GM21528 (cell line): ENCODE data around the gene CACNA1S.

Source experiments
- ATAC-seq: cut with Tn5 transposase; IDR thresholded peaks from one replicate; pipeline ENCODE4 v1.9.1; 2021; ENCODE audit warnings: mild to moderate bottlenecking, moderate library complexity; ENCODE audit not compliant: unreplicated experiment, low FRiP score

CACNA1S gene

GRCh38 chr1:201119206-201120197 lies 7.3 kb upstream of the CACNA1S start:
- ATAC-seq = no peak

- ATAC-seq = no peak
These were observed 3.9 kb upstream of the CACNA1S start for GRCh38 chr1:201116091-201116490.

GRCh38 chr1:201115390-201115937 lies 3.2 kb upstream of the CACNA1S start:
- ATAC-seq = no peak

- ATAC-seq = peak; percentile 80
These were observed 2.3 kb upstream of the CACNA1S start for GRCh38 chr1:201114245-201115131.

DNA sequence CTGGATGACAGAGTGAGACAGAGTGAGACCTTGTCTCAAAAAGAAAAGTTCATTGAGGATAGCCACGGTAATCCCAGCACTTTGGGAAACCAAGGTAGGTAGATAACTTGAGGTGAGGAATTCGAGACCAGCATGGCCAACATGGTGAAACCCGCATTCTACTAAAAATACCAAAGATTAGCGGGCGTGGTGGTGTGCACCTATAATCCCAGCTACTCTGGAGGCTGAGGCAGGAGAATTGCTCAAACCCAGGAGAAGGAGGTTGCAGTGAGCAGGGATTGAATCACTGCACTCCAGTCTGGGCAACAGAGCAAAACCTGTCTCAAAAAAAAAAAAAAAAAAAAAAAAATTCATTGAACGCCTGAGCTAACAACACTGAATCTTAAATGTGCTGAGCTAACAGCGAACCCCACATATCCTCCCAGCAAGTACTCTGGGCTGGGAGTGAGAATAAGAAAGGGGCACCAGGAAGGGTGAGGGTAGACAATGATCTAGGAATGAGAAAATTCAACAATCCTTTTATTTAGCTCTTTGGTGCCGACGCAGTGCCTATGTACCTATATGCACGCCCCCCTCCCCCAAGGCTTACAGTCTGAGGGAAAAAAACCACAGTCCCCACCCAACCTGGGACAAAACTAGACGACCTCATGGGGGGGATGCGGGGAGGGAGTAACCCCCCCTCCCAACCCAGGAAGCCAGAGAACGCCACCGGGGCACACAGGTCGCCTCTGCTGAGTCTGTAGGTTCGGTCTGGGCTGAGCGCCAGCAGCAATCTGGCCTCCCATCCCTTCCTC lies 1.4 kb upstream of the CACNA1S start:
- ATAC-seq = no peak

GRCh38 chr1:201112926-201113325 lies 700 bp upstream of the CACNA1S start:
- no peak for ATAC-seq

- ATAC-seq = no peak
These were observed 554 bp downstream of the CACNA1S start for GRCh38 chr1:201111672-201112071.

- no peak for ATAC-seq
These were observed 1.1 kb downstream of the CACNA1S start for GRCh38 chr1:201111156-201111555.

DNA sequence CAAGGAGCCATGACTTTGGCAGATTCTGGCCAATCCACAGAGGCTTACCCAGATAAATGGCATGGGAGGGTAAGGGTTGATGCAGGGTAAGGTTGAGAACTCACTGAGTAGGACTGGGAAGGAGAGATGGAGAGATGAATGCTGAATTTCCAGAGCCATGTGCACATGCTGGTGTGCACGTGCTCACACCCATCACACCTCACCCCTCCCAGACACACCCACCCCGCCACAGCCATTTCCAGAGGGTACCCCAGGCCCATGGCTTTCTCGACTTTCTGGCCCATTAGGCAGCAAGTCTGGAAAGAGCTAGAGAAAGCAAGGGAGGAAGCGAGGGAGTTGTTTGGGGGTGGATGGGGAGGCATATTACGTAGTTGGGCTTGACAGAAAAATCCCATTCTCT lies 1.6 kb downstream of the CACNA1S start:
- ATAC-seq = no peak

DNA sequence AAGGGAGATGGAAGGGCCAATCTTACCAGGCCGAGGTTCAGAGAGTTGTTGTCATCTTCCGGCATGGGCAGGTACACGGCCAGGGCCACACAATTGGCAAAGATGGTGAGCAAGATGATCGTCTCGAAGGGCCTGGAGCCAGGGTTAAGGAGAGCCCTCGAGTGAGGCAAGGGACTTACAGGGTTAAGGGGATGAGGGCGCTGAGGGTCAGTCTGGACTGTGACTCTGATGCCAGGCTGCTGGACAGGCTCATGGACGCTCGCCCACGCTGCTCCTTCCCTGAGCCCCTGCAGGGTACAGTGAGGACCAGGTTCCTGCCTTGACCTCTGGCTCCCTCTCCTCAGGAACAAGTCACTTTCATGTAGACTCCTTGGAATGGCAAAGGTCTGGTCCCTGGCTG lies 2.1 kb downstream of the CACNA1S start:
- ATAC-seq = no peak

GRCh38 chr1:201109651-201110050 lies 2.6 kb downstream of the CACNA1S start:
- ATAC-seq = no peak

DNA sequence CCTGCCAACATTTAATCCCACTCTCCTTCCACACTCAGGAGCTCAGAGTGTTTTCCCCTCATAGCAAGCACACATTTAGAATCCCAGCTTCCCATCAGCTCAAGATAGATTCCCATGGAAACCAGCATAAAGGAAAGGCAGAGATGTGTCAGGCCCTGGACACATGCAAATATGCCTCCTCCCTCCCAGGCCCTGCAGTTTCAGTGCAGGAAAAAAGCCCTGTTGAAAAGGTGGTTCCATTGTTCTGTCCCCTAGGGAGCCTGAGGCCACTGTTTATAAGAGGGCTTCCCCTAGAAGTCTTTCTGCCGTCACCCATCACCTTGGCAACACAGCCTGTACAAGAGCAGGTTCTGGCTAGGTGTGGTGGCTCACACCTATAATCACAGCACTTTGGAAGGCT lies 3.6 kb downstream of the CACNA1S start:
- ATAC-seq = no peak

GRCh38 chr1:201105688-201106087 lies 6.5 kb downstream of the CACNA1S start:
- ATAC-seq = no peak

- ATAC-seq = no peak
These were observed 8.1 kb downstream of the CACNA1S start for GRCh38 chr1:201104141-201104540.

- no peak for ATAC-seq
These were observed 8.6 kb downstream of the CACNA1S start for GRCh38 chr1:201103666-201104065.

DNA sequence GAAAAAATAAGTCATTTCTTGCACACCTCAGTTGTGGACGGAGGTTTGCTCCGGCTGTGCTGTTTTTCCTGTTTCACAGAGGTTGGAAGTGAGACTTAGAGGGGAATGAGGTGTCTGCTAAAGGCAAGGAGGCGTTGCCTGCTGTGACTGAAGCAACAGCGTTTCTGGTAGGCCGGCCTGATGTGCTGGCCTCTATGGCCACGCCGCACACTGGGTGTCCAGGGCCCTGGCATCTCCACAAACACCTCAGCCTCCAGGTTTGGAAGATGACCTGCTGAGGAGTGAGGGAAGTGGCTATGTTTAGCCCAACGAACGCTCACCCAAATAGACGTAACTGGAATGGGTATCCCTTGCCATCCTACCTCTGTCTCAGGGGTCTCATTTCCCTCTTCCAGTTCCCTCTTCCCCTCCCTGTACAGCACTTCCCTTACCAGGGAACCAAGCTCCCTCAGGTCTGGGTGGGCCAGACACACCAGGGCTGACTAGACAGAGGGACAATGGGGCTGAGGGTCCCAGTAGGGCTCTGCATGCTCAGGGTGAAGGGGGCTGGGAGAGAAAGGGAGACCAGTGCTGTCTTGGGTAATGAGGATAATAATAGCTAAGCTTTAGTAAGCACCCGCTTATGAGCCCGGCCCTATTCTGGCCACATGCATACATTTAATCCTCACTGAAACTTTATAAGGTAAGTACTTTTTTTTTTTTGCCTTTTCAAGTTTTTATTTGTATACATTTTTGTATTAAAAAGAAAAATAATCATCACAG lies 11.9 kb downstream of the CACNA1S start:
- no peak for ATAC-seq

DNA sequence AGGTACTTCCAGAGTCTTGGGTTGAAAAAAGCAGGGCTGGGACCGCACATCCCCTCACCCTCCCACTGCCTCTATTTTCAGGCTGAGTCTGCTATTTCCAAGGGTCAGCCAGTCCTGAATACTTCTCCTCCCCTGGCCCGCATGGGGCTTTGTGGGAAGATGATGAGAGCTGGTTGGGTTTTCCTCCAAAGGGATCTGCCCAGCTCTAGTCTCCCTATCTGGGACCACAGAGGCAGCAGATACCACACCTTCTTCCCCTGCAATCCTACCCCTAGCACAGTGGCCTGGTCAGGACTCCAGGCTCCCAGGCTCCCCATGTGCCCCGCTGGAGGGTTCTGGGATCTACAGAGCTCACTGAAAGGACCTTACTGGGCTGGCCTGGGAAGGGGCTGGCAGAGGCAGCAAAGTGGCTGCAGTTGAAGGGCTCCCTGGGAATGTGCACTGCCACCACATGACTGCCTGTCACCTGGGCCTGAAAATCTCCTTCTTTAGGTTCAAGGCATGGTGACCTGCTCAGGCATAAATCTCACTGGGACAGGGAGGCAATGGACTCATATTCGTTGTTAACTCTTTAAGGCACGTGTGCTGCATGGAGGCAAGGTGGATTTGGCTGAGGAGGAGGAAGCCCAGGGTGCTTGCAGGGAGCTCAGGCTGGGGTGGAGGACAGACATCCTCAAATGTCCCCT lies 13.1 kb downstream of the CACNA1S start:
- ATAC-seq = no peak

DNA sequence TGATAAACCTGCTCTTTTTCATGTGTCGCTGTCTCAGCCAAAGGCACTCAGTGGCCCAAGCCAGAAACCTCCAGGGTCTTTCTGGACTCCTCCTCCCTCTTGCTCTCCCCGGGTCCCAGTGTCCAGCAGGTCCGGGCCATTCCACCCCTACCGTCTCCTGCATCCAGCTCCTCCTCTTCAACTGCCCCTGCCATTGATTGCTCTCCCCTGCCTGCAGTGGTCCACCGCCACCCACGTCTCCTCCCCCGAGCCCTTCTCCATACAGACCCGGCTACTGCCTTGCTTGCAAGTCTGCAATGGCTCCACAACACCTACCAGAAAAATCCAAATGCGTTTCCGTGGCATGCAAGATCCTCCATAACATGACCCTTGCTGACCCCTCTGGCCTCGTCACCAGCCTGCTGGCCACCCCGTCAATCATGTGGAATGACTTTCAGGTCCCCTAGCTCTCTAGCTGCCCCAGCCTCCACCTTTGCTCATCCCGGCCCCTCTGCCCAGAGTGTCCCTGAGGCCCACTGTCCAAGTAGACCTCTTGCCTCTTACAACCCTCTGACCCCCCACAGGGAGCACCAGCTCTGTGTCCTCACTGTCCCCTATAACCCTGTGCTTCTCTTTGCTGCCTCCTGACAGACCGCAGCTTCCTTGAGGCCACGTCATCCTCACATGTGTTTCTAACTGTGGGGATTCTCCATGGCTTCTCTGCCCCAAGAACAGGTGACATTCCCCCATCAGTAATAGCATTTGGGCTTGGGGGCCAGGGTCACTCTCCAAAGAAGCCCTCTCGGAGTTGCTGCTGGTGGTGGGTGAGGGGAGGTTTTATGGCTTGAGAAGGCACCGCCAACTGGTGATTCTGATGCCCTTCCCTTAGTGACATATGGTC lies 15.0 kb downstream of the CACNA1S start:
- no peak for ATAC-seq
